SU-DHL-6 (cell line): ENCODE results near the gene ZNF205.

Experiments
- CTCF ChIP-seq: fragments of 200-600 bp; sonication (generic); IDR thresholded peaks from one replicate; pipeline ENCODE4 v1.5.1; 2017; ENCODE audit warnings: antibody characterized with exemption, mild to moderate bottlenecking, low read length, moderate library complexity; ENCODE audit not compliant: insufficient read depth, poor library complexity, severe bottlenecking
- EZH2phosphoT487 ChIP-seq: fragments of 200-600 bp; sonication (generic), shearing (Covaris generic); conservative IDR thresholded peaks from 2 replicates; pipeline ENCODE4 v1.6.1; 2018; ENCODE audit warnings: mild to moderate bottlenecking, antibody characterized with exemption, low read length, moderate library complexity, mixed read lengths

GRCh38 chr16:3075523-3075915 is 36.9 kb upstream of the ZNF205 start:
- TF ChIP-seq CTCF (no peak), EZH2phosphoT487 (no peak)
